Osteoblast (primary cell): ENCODE data around the gene RFTN1. TPM values are rescaled to one million over a fixed set of nuclear protein-coding genes. Genes with fewer than 3 reads are reported as not detected.

Experiments
- DNase-seq: peaks from one replicate; pipeline ENCODE4 v3.0.0; 2011; ENCODE audit warnings: low spot score, mixed read lengths; ENCODE audit not compliant: insufficient read length; ENCODE audit errors: missing footprints
- H2AFZ ChIP-seq: 2 replicates; pipeline ENCODE4 v1.6.0; 2011; ENCODE audit warnings: mild to moderate bottlenecking, low read length
- H3K27ac ChIP-seq: 2 replicates; pipeline ENCODE4 v1.5.1; 2011; ENCODE audit warnings: mild to moderate bottlenecking, low read depth, low read length, moderate library complexity
- H3K27me3 ChIP-seq: 2 replicates; pipeline ENCODE4 v1.6.0; 2012; ENCODE audit warnings: mild to moderate bottlenecking, control low read depth, inconsistent platforms, low read length, moderate library complexity; ENCODE audit not compliant: insufficient read depth
- H3K36me3 ChIP-seq: 2 replicates; pipeline ENCODE4 v1.5.1; 2011; ENCODE audit warnings: mild to moderate bottlenecking, low read length, control low read depth, moderate library complexity; ENCODE audit not compliant: insufficient read depth
- H3K4me1 ChIP-seq: 2 replicates; pipeline ENCODE4 v1.5.1; 2011; ENCODE audit warnings: mild to moderate bottlenecking, low read length, control low read depth, moderate library complexity; ENCODE audit not compliant: insufficient read depth
- H3K4me2 ChIP-seq: 2 replicates; pipeline ENCODE4 v1.6.0; 2011; ENCODE audit warnings: mild to moderate bottlenecking, low read length; ENCODE audit not compliant: insufficient read depth
- H3K4me3 ChIP-seq: fragments of 200-600 bp; sonication (generic); 3 replicates; pipeline ENCODE4 v1.5.1; 2012; ENCODE audit warnings: mild to moderate bottlenecking, low read length, inconsistent platforms; ENCODE audit not compliant: insufficient read depth
- H3K79me2 ChIP-seq: 2 replicates; pipeline ENCODE4 v1.6.0; 2012; ENCODE audit warnings: mild to moderate bottlenecking, low read length, control low read depth, inconsistent platforms; ENCODE audit not compliant: insufficient read depth
- H3K9me3 ChIP-seq: 2 replicates; pipeline ENCODE4 v1.5.1; 2011; ENCODE audit warnings: low read depth, low read length, control low read depth
- H4K20me1 ChIP-seq: 2 replicates; pipeline ENCODE4 v1.6.0; 2012; ENCODE audit warnings: mild to moderate bottlenecking, low read length, control low read depth; ENCODE audit not compliant: insufficient read depth
- CTCF ChIP-seq: IDR thresholded peaks from 2 replicates; pipeline ENCODE4 v1.5.1; 2011; ENCODE audit warnings: mild to moderate bottlenecking, low read depth, low read length, moderate library complexity; ENCODE audit errors: extremely low read depth
- total RNA-seq: library from RNA; depleted of rRNA; stranded (reverse); fragments of >200 nt; gene quantifications from 2 replicates; pipeline ENCODE4 v1.2.3, GENCODE V29; 2012

RFTN1 gene
- total RNA-seq, 1 donor, result 99.2 TPM

GRCh38 chr3:16507578-16508242 lies 5.8 kb downstream of the RFTN1 start:
- H3K27ac ChIP-seq, result no peak overlapping the region
- peaks cover 36% of the 10 kb centered on the region for H3K4me1 ChIP-seq
- H3K79me2 ChIP-seq, result peaks cover 90% of the 10 kb centered on the region
- no peak for DNase-seq
- H2AFZ ChIP-seq, result no peak overlapping the region
- H3K9me3 ChIP-seq, result no peaks in the 10 kb centered on the region
- no peak overlapping the region for H3K4me3 ChIP-seq
- no peaks in the 10 kb centered on the region for H3K27me3 ChIP-seq
- H4K20me1 ChIP-seq, result peaks cover 61% of the 10 kb centered on the region
- peaks cover 6% of the 10 kb centered on the region for H3K36me3 ChIP-seq
- no peak for TF ChIP-seq CTCF
- no peak overlapping the region for H3K4me2 ChIP-seq

DNA sequence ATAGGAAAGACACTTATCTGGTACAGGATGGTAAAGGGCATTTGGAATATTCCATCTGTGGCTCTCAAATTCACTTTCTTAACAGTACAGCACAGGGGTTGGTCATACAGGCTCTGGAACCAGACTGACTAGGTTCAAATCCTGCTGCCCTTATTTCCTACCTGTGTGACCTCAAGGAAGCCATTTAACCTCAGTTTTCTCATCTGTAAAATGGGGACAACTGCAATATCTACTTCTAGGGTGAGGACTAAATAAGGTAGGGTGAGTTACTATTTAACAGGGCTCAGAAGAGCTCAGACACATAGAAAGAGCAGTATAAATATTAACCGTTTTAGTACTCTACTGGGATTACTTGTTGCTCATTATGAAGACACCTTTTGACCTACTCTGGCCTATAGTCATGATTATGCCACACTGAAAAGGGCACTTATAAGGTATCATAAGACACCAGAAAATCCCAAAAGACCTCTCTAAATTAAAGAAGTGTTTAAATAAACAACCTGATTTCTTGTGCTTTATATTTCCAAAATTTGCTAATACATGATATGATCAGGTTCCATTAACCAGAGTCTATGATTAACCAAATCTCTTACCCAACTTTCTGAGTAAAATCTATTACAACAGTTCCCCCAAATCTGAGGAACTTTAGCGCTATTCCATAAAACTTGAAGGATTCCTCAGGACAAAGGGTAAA lies 6.5 kb downstream of the RFTN1 start:
- no peak for DNase-seq
- Histone ChIP-seq H3K36me3 (peaks cover 8% of the 10 kb centered on the region), H2AFZ (no peak overlapping the region), H4K20me1 (peaks cover 64% of the 10 kb centered on the region), H3K27ac (no peak overlapping the region), H3K79me2 (peaks cover 94% of the 10 kb centered on the region), H3K27me3 (no peaks in the 10 kb centered on the region), H3K4me1 (peaks cover 35% of the 10 kb centered on the region), H3K9me3 (no peaks in the 10 kb centered on the region), H3K4me3 (no peak overlapping the region), H3K4me2 (no peak overlapping the region)
- TF ChIP-seq CTCF, result no peak

- H3K79me2 ChIP-seq, result peaks cover 98% of the 10 kb centered on the region
Observed at GRCh38 chr3:16506451-16506850, 7.0 kb downstream of the RFTN1 start.

More at GRCh38 chr3:16506451-16506850, 7.0 kb downstream of the RFTN1 start:
- Histone ChIP-seq H3K9me3 (no peaks in the 10 kb centered on the region), H2AFZ (no peak overlapping the region), H3K36me3 (peaks cover 8% of the 10 kb centered on the region), H3K4me3 (no peak overlapping the region), H3K4me1 (peaks cover 29% of the 10 kb centered on the region), H3K27ac (no peak overlapping the region), H3K27me3 (no peaks in the 10 kb centered on the region), H3K4me2 (no peak overlapping the region), H4K20me1 (peaks cover 64% of the 10 kb centered on the region)
- no peak for DNase-seq
- TF ChIP-seq CTCF, result no peak
